SK-N-SH treated with all-trans-retinoic acid at 6 μM for 48 hours (cell line): ENCODE results near the gene ALOX5.

Source experiments
- ATAC-seq: fragments of 200-7000 bp; cut with Tn5 transposase; 3 replicates; pipeline ENCODE4 v1.9.1; 2020; ENCODE audit warnings: mild to moderate bottlenecking, moderate library complexity
- ARNTL ChIP-seq: fragments of 450-650 bp; formaldehyde crosslinking; IDR thresholded peaks from 2 replicates; pipeline ENCODE4 v1.5.0; 2020; ENCODE audit warnings: low read depth, mild to moderate bottlenecking, moderate library complexity, borderline replicate concordance
- BACH2 ChIP-seq: fragments of 250-450 bp; sonication (Bioruptor Pico); IDR thresholded peaks from 2 replicates; pipeline ENCODE4 v1.9.0; 2021; ENCODE audit warnings: mild to moderate bottlenecking, borderline replicate concordance
- CREB5 ChIP-seq: fragments of 250-450 bp; sonication (Bioruptor Pico); IDR thresholded peaks from 2 replicates; pipeline ENCODE4 v1.5.1; 2020; ENCODE audit warnings: low read depth, mild to moderate bottlenecking, moderate library complexity
- CSDC2 ChIP-seq: fragments of 250-450 bp; sonication (Bioruptor Pico); IDR thresholded peaks from 2 replicates; pipeline ENCODE4 v1.5.0; 2020; ENCODE audit warnings: mild to moderate bottlenecking, moderate library complexity
- CSRNP3 ChIP-seq: fragments of 250-450 bp; sonication (Bioruptor Pico); IDR thresholded peaks from 2 replicates; pipeline ENCODE4 v1.5.1; 2021; ENCODE audit warnings: mild to moderate bottlenecking, moderate library complexity
- ESRRG ChIP-seq: fragments of 250-450 bp; sonication (Bioruptor Pico); IDR thresholded peaks from 2 replicates; pipeline ENCODE4 v1.6.1; 2021; ENCODE audit warnings: mild to moderate bottlenecking
- GLIS3 ChIP-seq: fragments of 250-450 bp; sonication (Bioruptor Pico); IDR thresholded peaks from 2 replicates; pipeline ENCODE4 v1.5.0; 2020; ENCODE audit warnings: mild to moderate bottlenecking, moderate library complexity
- ISL1 ChIP-seq: fragments of 250-450 bp; sonication (Bioruptor Pico); IDR thresholded peaks from 2 replicates; pipeline ENCODE4 v2.1.2; 2022; ENCODE audit warnings: mild to moderate bottlenecking, moderate library complexity
- OSR1 ChIP-seq: fragments of 250-450 bp; sonication (Bioruptor Pico); IDR thresholded peaks from 2 replicates; pipeline ENCODE4 v1.8.0; 2022; ENCODE audit warnings: moderate library complexity, mild to moderate bottlenecking, inconsistent platforms
- PATZ1 ChIP-seq: fragments of 250-450 bp; sonication (Bioruptor Pico); IDR thresholded peaks from 2 replicates; pipeline ENCODE4 v1.8.0; 2020; ENCODE audit warnings: mild to moderate bottlenecking, moderate library complexity, borderline replicate concordance
- POU6F1 ChIP-seq: fragments of 250-450 bp; sonication (Bioruptor Pico); IDR thresholded peaks from 2 replicates; pipeline ENCODE4 v1.8.0; 2021; ENCODE audit warnings: low read depth, mild to moderate bottlenecking, moderate library complexity, borderline replicate concordance
- PPARA ChIP-seq: fragments of 250-450 bp; sonication (Bioruptor Pico); IDR thresholded peaks from 2 replicates; pipeline ENCODE4 v1.5.0; 2020; ENCODE audit warnings: mild to moderate bottlenecking, borderline replicate concordance
- RARB ChIP-seq: fragments of 250-450 bp; sonication (Bioruptor Pico); IDR thresholded peaks from 2 replicates; pipeline ENCODE4 v1.8.0; 2021; ENCODE audit warnings: mild to moderate bottlenecking, moderate library complexity
- SNAI2 ChIP-seq: fragments of 250-450 bp; sonication (Bioruptor Pico); IDR thresholded peaks from 2 replicates; pipeline ENCODE4 v1.5.0; 2020; ENCODE audit warnings: mild to moderate bottlenecking, moderate library complexity
- TCF4 ChIP-seq: fragments of 250-450 bp; sonication (Bioruptor Pico); IDR thresholded peaks from 2 replicates; pipeline ENCODE4 v1.8.0; 2021; ENCODE audit warnings: mild to moderate bottlenecking, moderate library complexity, borderline replicate concordance
- TOX ChIP-seq: fragments of 250-450 bp; sonication (Bioruptor Pico); IDR thresholded peaks from 2 replicates; pipeline ENCODE4 v1.8.0; 2021; ENCODE audit warnings: mild to moderate bottlenecking, moderate library complexity, borderline replicate concordance
- TSHZ2 ChIP-seq: fragments of 250-450 bp; sonication (Bioruptor Pico); IDR thresholded peaks from 2 replicates; pipeline ENCODE4 v1.5.0; 2020; ENCODE audit warnings: mild to moderate bottlenecking, moderate library complexity
- ZC3H10 ChIP-seq: fragments of 250-450 bp; sonication (Bioruptor Pico); IDR thresholded peaks from 2 replicates; pipeline ENCODE4 v1.5.1; 2021; ENCODE audit warnings: mild to moderate bottlenecking, moderate library complexity
- ZFP3 ChIP-seq: fragments of 250-450 bp; sonication (Bioruptor Pico); IDR thresholded peaks from 2 replicates; pipeline ENCODE4 v1.5.0; 2020; ENCODE audit warnings: mild to moderate bottlenecking, moderate library complexity
- ZFP30 ChIP-seq: fragments of 450-650 bp; formaldehyde crosslinking; IDR thresholded peaks from 2 replicates; pipeline ENCODE4 v1.5.0; 2022; ENCODE audit warnings: mild to moderate bottlenecking, moderate library complexity
- ZNF565 ChIP-seq: fragments of 450-650 bp; formaldehyde crosslinking; conservative IDR thresholded peaks from 2 replicates; pipeline ENCODE4 v1.5.0; 2020; ENCODE audit warnings: low read depth, mild to moderate bottlenecking, moderate library complexity
- ZNF70 ChIP-seq: fragments of 450-650 bp; formaldehyde crosslinking; IDR thresholded peaks from 2 replicates; pipeline ENCODE4 v1.5.0; 2020; ENCODE audit warnings: mild to moderate bottlenecking, moderate library complexity
- ZNF8 ChIP-seq: fragments of 450-650 bp; formaldehyde crosslinking; IDR thresholded peaks from 2 replicates; pipeline ENCODE4 v1.5.0; 2020; ENCODE audit warnings: mild to moderate bottlenecking, moderate library complexity

The ALOX5 gene

GRCh38 chr10:45439365-45439764, 65.3 kb downstream of the ALOX5 start (continued):
- no peak for TF ChIP-seq TSHZ2 (CRISPR knock-in tag)
- no peak for TF ChIP-seq ISL1
- TF ChIP-seq ZNF8 (CRISPR knock-in tag), result no peak
- TF ChIP-seq TOX (CRISPR knock-in tag), result no peak
- TF ChIP-seq, all 23 proteins: peak for 0

- no peak for TF ChIP-seq BACH2 (CRISPR knock-in tag)
- no peak for TF ChIP-seq ZFP3
- no peak for TF ChIP-seq ZNF70
- TF ChIP-seq ESRRG, result no peak
- no peak for TF ChIP-seq TSHZ2 (CRISPR knock-in tag)
- no peak for TF ChIP-seq ZNF565 (CRISPR knock-in tag)
- TF ChIP-seq GLIS3 (CRISPR knock-in tag), result no peak
- no peak for TF ChIP-seq OSR1 (CRISPR knock-in tag)
- no peak for TF ChIP-seq POU6F1 (CRISPR knock-in tag)
- no peak for TF ChIP-seq CSRNP3 (CRISPR knock-in tag)
- TF ChIP-seq ZNF8 (CRISPR knock-in tag), result no peak
- TF ChIP-seq TOX (CRISPR knock-in tag), result no peak
- TF ChIP-seq TCF4 (CRISPR knock-in tag), result no peak
- TF ChIP-seq ARNTL, result no peak
- TF ChIP-seq ISL1, result no peak
- no peak for TF ChIP-seq PATZ1
- TF ChIP-seq ZFP30, result no peak
- TF ChIP-seq PPARA (CRISPR knock-in tag), result no peak
- TF ChIP-seq ZC3H10 (CRISPR knock-in tag), result no peak
- TF ChIP-seq RARB (CRISPR knock-in tag), result no peak
- ATAC-seq, result no peak
These were observed 65.9 kb downstream of the ALOX5 start for GRCh38 chr10:45439873-45440272.

GRCh38 chr10:45440511-45441062, 66.6 kb downstream of the ALOX5 start:
- ATAC-seq, result no peak
- no peak for TF ChIP-seq SNAI2 (CRISPR knock-in tag)
- no peak for TF ChIP-seq RARB (CRISPR knock-in tag)
- no peak for TF ChIP-seq ISL1
- no peak for TF ChIP-seq ZFP3
- TF ChIP-seq TOX (CRISPR knock-in tag), result no peak
- TF ChIP-seq BACH2 (CRISPR knock-in tag), result no peak
- no peak for TF ChIP-seq CREB5
- TF ChIP-seq TCF4 (CRISPR knock-in tag), result no peak
- no peak for TF ChIP-seq PATZ1
- TF ChIP-seq OSR1 (CRISPR knock-in tag), result no peak
- no peak for TF ChIP-seq CSDC2
- TF ChIP-seq ESRRG, result no peak
- TF ChIP-seq ZNF70, result no peak
- TF ChIP-seq GLIS3 (CRISPR knock-in tag), result no peak
